ENCODE measurements around the gene CACNA1C. TPM values are rescaled to one million over a fixed set of nuclear protein-coding genes. Genes with fewer than 3 reads are reported as not detected.

The CACNA1C gene
- total RNA-seq, 4 donors from 2014 or later, result 1.4 to 3.7 (median 2.2) TPM

GRCh38 chr12:2014231-2014630 lies 38.6 kb upstream of the CACNA1C start:
- no peak for TF ChIP-seq CTCF (IDR thresholded peaks at IDR 0.05)
- TF ChIP-seq POLR2A (IDR thresholded peaks at IDR 0.05), result no peak
- TF ChIP-seq POLR2AphosphoS5 (IDR thresholded peaks at IDR 0.05), result no peak
- TF ChIP-seq EP300 (IDR thresholded peaks at IDR 0.05), result no peak

GRCh38 chr12:2016862-2017545 lies 35.8 kb upstream of the CACNA1C start:
- TF ChIP-seq POLR2AphosphoS5 (IDR thresholded peaks at IDR 0.05) (no peak), POLR2A (IDR thresholded peaks at IDR 0.05) (no peak), CTCF (IDR thresholded peaks at IDR 0.05) (no peak), EP300 (IDR thresholded peaks at IDR 0.05) (no peak)
- Histone ChIP-seq H3K36me3 (no peaks in the 10 kb centered on the region), H3K27me3 (peaks cover 10% of the 10 kb centered on the region)

More at GRCh38 chr12:2014231-2014630, 38.6 kb upstream of the CACNA1C start:
- no peaks in the 10 kb centered on the region for H3K36me3 ChIP-seq
- no peak overlapping the region for H3K4me3 ChIP-seq
- WGBS, result 97% methylated on average over 4 of the region's 4 CpGs
- H3K4me1 ChIP-seq, result no peaks in the 10 kb centered on the region
- H3K9me3 ChIP-seq, result no peaks in the 10 kb centered on the region
- DNase-seq (ENCODE audit: low spot score in 2 of 2), result no peak
- no peaks in the 10 kb centered on the region for H3K27me3 ChIP-seq
- no peak overlapping the region for H3K27ac ChIP-seq

GRCh38 chr12:2017546-2018337 lies 35.0 kb upstream of the CACNA1C start:
- Histone ChIP-seq H3K4me3 (no peak overlapping the region), H3K4me1 (no peaks in the 10 kb centered on the region), H3K27ac (no peak overlapping the region), H3K27me3 (peaks cover 10% of the 10 kb centered on the region), H3K9me3 (no peaks in the 10 kb centered on the region), H3K36me3 (no peaks in the 10 kb centered on the region)
- 56% methylated on average over 12 of the region's 12 CpGs for WGBS
- DNase-seq (ENCODE audit: low spot score in 2 of 2), result no peak
- no peak for TF ChIP-seq CTCF (IDR thresholded peaks at IDR 0.05)
- TF ChIP-seq EP300 (IDR thresholded peaks at IDR 0.05), result no peak
- TF ChIP-seq POLR2A (IDR thresholded peaks at IDR 0.05), result no peak
- no peak for TF ChIP-seq POLR2AphosphoS5 (IDR thresholded peaks at IDR 0.05)

More at GRCh38 chr12:2016862-2017545, 35.8 kb upstream of the CACNA1C start:
- Histone ChIP-seq H3K4me3 (no peak overlapping the region), H3K9me3 (no peaks in the 10 kb centered on the region), H3K27ac (no peak overlapping the region), H3K4me1 (no peaks in the 10 kb centered on the region)
- WGBS, result 87% methylated on average over 9 of the region's 9 CpGs
- DNase-seq (ENCODE audit: low spot score in 2 of 2), result no peak

- no peaks in the 10 kb centered on the region for H3K9me3 ChIP-seq
- 86% methylated on average over 7 of the region's 7 CpGs for WGBS
- no peak for DNase-seq (ENCODE audit: low spot score in 2 of 2)
- H3K27ac ChIP-seq, result no peak overlapping the region
- no peak overlapping the region for H3K4me3 ChIP-seq
- H3K4me1 ChIP-seq, result peaks cover 2% of the 10 kb centered on the region
- no peaks in the 10 kb centered on the region for H3K36me3 ChIP-seq
- TF ChIP-seq CTCF (IDR thresholded peaks at IDR 0.05), result no peak
- no peak for TF ChIP-seq POLR2A (IDR thresholded peaks at IDR 0.05)
- no peak for TF ChIP-seq EP300 (IDR thresholded peaks at IDR 0.05)
- TF ChIP-seq POLR2AphosphoS5 (IDR thresholded peaks at IDR 0.05), result no peak
- H3K27me3 ChIP-seq, result peaks cover 10% of the 10 kb centered on the region
Observed at GRCh38 chr12:2018391-2018790, 34.4 kb upstream of the CACNA1C start.

GRCh38 chr12:2019126-2019525 lies 33.7 kb upstream of the CACNA1C start:
- H3K4me3 ChIP-seq, result no peak overlapping the region
- no peaks in the 10 kb centered on the region for H3K36me3 ChIP-seq
- no peak for TF ChIP-seq POLR2AphosphoS5 (IDR thresholded peaks at IDR 0.05)
- TF ChIP-seq CTCF (IDR thresholded peaks at IDR 0.05), result no peak
- TF ChIP-seq EP300 (IDR thresholded peaks at IDR 0.05), result no peak
- no peak for TF ChIP-seq POLR2A (IDR thresholded peaks at IDR 0.05)
- peaks cover 12% of the 10 kb centered on the region for H3K27me3 ChIP-seq
- no peak for DNase-seq (ENCODE audit: low spot score in 2 of 2)
- H3K27ac ChIP-seq, result no peak overlapping the region
- H3K9me3 ChIP-seq, result no peaks in the 10 kb centered on the region
- H3K4me1 ChIP-seq, result peaks cover 5% of the 10 kb centered on the region
- 88% methylated on average over 2 of the region's 2 CpGs for WGBS

Data from suprapubic skin (tissue), 4 donors.